Kidney glomerular epithelial cell (primary cell): ENCODE measurements around the gene IL36G.

Experiments
- DNase-seq: peaks from one replicate; lab custom pipeline; 2025; lab: John Stamatoyannopoulos, UW

The IL36G gene

DNA sequence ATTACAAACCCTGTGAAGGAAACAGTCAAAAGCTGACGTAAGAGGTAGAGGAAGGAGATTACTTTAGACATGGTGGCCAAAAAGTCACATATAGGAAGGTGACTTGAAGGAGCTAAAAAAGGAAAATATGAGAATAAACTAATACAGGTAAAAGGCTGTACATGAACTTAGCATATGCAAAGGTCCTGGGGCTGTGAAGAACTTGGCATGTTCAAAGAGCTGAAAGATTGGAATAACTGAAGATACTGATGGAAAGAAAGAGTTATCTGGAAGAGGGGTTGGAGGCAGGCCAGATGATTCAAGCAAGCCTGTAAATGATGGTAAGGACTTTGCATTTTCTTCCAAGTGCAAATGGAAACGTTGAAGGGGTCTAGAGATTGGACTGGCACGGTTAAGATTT is 40.7 kb downstream of the IL36G start:
- no peak for DNase-seq

DNA sequence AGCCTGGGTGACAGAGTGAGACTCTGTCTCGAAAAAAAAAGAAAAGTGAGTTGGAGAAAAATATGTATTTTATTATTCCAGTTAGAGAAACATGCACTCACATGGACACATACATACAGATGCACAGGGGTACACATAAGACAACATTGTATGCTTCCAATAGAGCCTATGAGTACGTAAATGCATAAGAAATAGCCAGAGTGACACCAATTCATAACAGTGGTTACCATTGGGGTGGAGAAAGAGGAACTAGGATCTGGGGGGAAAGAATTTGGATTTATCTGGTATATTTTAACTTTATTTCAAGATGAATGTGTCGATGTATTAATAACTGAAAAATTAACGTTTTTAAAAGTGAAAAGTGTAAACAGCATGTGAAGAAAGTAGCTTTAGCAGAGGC is 43.5 kb downstream of the IL36G start:
- no peak for DNase-seq

DNA sequence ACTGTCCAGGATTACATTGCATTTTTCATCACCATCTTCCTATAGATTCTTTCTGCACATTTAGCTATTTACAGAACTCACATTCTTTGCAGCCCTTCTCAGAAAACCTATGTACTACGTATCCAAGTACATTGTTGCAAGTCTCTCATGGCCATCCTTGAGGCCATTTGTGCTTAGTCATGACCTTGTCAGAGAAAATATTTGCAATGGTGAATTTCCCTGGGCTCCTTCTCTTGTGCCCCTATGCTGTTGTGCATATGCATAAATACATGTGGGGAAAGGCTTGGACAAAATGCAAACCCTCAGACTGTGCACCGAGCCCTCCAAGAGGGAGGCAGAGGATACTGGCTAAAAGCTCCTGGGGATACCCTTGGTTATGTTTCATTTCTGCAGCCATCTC is 47.0 kb downstream of the IL36G start:
- no peak for DNase-seq

DNA sequence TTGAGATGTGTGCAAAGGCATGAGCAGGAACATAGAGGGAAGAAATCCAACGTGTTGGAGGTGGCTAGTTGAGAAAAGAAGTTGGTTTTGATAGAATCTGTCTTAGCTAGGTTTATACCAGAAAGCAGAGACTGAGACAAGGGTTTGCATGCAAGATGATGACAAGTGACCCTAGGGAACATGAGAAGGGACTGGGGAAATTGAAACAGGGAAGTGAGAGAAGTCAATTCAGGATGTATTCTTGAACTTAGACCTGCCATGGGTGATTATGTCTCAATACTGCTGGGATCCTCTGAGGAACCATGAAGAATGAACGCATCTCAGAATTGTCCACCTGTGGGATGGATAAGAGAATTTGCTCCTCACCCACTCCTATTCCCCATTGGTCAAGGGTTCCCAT is 47.9 kb downstream of the IL36G start:
- no peak for DNase-seq

DNA sequence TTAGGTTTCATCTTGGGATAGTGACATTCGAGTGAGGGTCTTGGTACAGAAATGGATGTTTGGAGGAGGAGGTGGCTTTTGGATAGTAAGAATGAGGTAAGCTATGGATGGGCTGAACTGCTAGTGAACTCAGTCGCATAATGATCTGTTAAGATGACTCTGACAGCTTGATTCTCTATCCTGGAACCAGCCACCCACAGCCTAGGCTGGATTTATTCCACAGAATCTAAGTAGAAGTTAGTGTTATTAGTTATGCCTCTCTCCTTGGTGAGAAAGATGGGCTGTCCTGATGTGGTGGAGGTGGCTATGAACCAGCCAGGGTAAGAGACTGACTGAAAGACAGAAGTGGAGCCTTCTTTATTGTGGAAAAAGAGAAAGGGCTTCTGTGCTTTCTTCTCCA is 49.9 kb downstream of the IL36G start:
- no peak for DNase-seq

DNA sequence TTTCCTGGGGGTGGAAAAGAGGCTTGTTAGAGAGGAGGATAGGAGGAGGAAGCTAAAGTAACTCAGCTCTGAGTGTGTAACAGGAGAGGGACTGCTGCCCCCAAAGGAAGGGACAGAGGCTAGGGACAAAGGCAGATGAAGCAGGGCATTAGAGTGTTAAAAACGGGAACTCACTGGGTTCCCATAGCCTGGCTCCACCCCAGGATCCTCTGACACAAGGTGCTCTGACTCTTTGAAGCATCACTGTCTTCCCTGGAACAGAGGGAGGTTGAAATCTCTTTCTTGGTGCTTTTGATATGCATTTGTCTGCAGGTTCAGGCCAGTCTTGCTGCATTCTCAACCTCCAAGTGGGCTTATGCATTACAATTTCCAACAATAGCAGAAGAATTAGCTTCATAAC is 50.3 kb downstream of the IL36G start:
- no peak for DNase-seq

DNA sequence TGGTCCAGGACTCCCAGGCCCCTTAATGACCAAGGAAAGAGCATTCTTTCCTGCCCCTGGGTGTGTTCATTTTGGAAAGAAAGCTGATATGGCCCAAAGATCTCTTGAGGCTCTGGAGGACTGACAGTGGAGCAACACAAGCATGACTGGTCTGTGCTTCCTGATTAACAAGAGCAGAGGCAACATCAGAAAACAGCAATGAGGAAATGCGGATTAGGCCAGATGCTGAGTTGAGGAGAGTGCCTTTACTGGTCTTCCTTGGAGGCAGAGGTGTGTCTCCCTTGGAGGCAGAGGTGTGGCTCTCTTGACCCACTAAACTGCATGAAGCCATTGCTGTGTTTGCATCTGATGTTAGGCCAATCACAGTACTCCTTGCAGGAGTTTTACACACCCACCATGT is 54.9 kb downstream of the IL36G start:
- no peak for DNase-seq

DNA sequence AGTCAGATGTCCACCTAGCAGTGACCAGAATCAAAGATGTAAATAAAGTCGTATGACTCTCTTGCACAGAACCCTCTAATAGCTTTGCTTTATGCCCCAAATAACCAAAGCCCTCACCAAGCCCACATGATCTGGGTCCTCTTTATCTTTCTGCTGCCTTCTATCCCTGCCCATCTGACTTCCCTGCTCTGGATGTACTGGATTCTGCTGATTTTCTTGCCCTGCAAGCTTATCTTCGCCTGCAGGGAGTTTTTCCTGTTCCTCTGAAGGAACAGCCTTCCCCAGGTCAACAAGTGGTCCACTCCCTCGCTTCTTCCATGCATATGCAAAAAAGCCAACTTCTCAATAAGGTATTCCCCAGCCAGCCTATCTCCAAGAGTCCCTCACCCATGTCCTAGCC is 56.2 kb downstream of the IL36G start:
- no peak for DNase-seq
